Caco-2 (cell line): Measurements from ENCODE around the gene ARAP1. TPM values are rescaled to one million over a fixed set of nuclear protein-coding genes. Genes with fewer than 3 reads are reported as not detected.

Experiments used
- BruUV-seq: library from RNA; stranded (reverse); fragments of 400-500 nt; replicated peaks from 2 replicates; lab custom pipeline; 2021; lab: Mats Ljungman, UMichigan
- CTCF ChIA-PET: fragments of 300-600 bp; sonication (Branson Sonifier 250); formaldehyde crosslinking; loops from one replicate; lab custom pipeline; 2022; ENCODE audit warnings: antibody characterized with exemption; lab: Charles Lee
- POLR2A ChIA-PET: fragments of 300-600 bp; sonication (Branson Sonifier 250); formaldehyde crosslinking; loops from one replicate; lab custom pipeline; 2022; ENCODE audit warnings: antibody characterized with exemption; lab: Charles Lee
- DNase-seq, 2 experiments: peaks; one replicate each; pipeline versions ENCODE4 v3.0.0 to v3.0.0-alpha.2; 2020 to 2022
- H3K27me3 ChIP-seq: replicated peaks from 2 replicates; pipeline ENCODE4 v1.6.0; 2011; ENCODE audit warnings: low read length; ENCODE audit not compliant: control insufficient read depth, insufficient read depth
- H3K36me3 ChIP-seq: 2 replicates; pipeline ENCODE4 v1.5.1; 2011; ENCODE audit warnings: low read length; ENCODE audit not compliant: control insufficient read depth, insufficient read depth
- H3K4me1 ChIP-seq: fragments of 250-450 bp; sonication (Bioruptor Pico); 2 replicates; pipeline ENCODE4 v1.5.1; 2020; ENCODE audit warnings: mild to moderate bottlenecking
- H3K4me3 ChIP-seq: 2 replicates; pipeline ENCODE4 v1.5.1; 2011; ENCODE audit warnings: low read depth, mild to moderate bottlenecking, control low read depth, low read length
- H3K9me3 ChIP-seq: fragments of 250-450 bp; sonication (Bioruptor Pico); 2 replicates; pipeline ENCODE4 v1.5.1; 2020; ENCODE audit warnings: mild to moderate bottlenecking, moderate library complexity
- H3K27ac Mint-ChIP-seq: one replicate; pipeline ENCODE4 v1.8.0; 2022; ENCODE audit warnings: mixed read lengths; ENCODE audit not compliant: unreplicated experiment
- H3K27me3 Mint-ChIP-seq: one replicate; pipeline ENCODE4 v1.8.0; 2022; ENCODE audit warnings: mixed read lengths; ENCODE audit not compliant: insufficient read depth, unreplicated experiment
- H3K36me3 Mint-ChIP-seq: one replicate; pipeline ENCODE4 v1.8.0; 2022; ENCODE audit warnings: mild to moderate bottlenecking, mixed read lengths; ENCODE audit not compliant: insufficient read depth, unreplicated experiment
- H3K4me1 Mint-ChIP-seq: one replicate; pipeline ENCODE4 v1.8.0; 2022; ENCODE audit warnings: low read depth, mixed read lengths; ENCODE audit not compliant: unreplicated experiment
- H3K4me3 Mint-ChIP-seq: one replicate; pipeline ENCODE4 v1.8.0; 2022; ENCODE audit warnings: mild to moderate bottlenecking, moderate library complexity, mixed read lengths; ENCODE audit not compliant: unreplicated experiment
- H3K9me3 Mint-ChIP-seq: one replicate; pipeline ENCODE4 v1.8.0; 2022; ENCODE audit warnings: mixed read lengths; ENCODE audit not compliant: unreplicated experiment
- CTCF ChIP-seq, 2 experiments: fragments of 200-600 bp in 1 of 2; IDR thresholded peaks; 1 replicate in 1 of 2; 2 replicates in 1 of 2; pipeline versions ENCODE4 v1.5.1 to v1.8.0; 2011 to 2022; ENCODE audit warnings: antibody characterized with exemption in 1 of 2, control low read depth in 1 of 2, inconsistent platforms in 1 of 2, low read depth in 1 of 2, low read length in 1 of 2, mild to moderate bottlenecking in 1 of 2, moderate library complexity in 1 of 2; ENCODE audit not compliant: insufficient read depth in 1 of 2, severe bottlenecking in 1 of 2, unreplicated experiment in 1 of 2
- intact Hi-C: fragments of 100-400 bp; cut with micrococcal nuclease; formaldehyde crosslinking; loops from one replicate; pipeline ENCODE4 v1.10.0; 2022; ENCODE audit not compliant: unreplicated experiment
- total RNA-seq: library from RNA; stranded (reverse); gene quantifications from 2 replicates; pipeline ENCODE4 v1.2.3, GENCODE V29; 2022

The ARAP1 gene
- total RNA-seq, 1 experiment from 2014 or later, result 87.1 TPM

GRCh38 chr11:72720784-72721183 lies 31.4 kb downstream of the ARAP1 start:
- no TSS peak for BruUV-seq
- ChIA-PET POLR2A (no interaction called here), CTCF (interaction anchor here (1.4 kb wide), 1 partner anchor 37 kb away, joined by 5 read pairs; no protein-coding TSS in a partner anchor)
- Mint-ChIP-seq H3K27me3 (no peaks in the 10 kb centered on the region), H3K4me1 (no peaks in the 10 kb centered on the region), H3K27ac (no peak overlapping the region), H3K36me3 (peaks cover 5% of the 10 kb centered on the region), H3K9me3 (no peaks in the 10 kb centered on the region), H3K4me3 (no peak overlapping the region)
- H3K36me3 ChIP-seq, result peaks cover 1% of the 10 kb centered on the region; the same call in 1 of the 2 replicates
- intact Hi-C loops, result no loop called here
- H3K4me1 ChIP-seq, result peaks cover 4% of the 10 kb centered on the region; the same call in 1 of the 2 replicates
- TF ChIP-seq CTCF (IDR thresholded peaks at IDR 0.05; ENCODE audit: insufficient read depth in 1 of 2, low read depth in 1 of 2, low read length in 1 of 2, severe bottlenecking in 1 of 2, unreplicated experiment in 1 of 2), result no peak
- H3K9me3 ChIP-seq, result no peaks in the 10 kb centered on the region
- DNase-seq, result no peak
- H3K4me3 ChIP-seq, result no peak overlapping the region
- H3K27me3 ChIP-seq, result no peaks in the 10 kb centered on the region

DNA sequence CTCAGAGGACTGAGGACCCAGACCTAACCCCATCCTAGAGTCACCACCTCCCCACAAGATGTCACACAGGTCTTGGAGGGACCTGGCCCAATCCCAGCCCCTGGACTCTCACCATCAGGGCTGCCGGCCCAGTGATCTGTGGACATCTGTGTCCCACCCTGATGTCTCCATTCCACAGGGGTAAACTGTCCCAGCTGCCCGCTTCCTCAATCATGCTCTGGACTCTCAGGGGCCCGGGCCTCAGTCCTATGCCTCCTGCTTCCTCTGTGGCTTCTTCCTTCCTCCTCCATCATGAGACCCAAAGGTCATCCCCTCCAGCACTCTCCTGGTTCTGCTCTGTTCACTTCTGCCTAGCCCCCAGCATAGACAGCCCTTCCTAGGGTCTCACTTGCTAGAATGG lies 32.2 kb downstream of the ARAP1 start:
- Mint-ChIP-seq H3K36me3 (peaks cover 5% of the 10 kb centered on the region), H3K4me1 (no peaks in the 10 kb centered on the region), H3K27me3 (no peaks in the 10 kb centered on the region), H3K9me3 (no peaks in the 10 kb centered on the region), H3K27ac (no peak overlapping the region), H3K4me3 (no peak overlapping the region)
- Histone ChIP-seq H3K27me3 (no peaks in the 10 kb centered on the region), H3K36me3 (peaks cover 1% of the 10 kb centered on the region; the same call in 1 of the 2 replicates), H3K4me1 (peaks cover 4% of the 10 kb centered on the region; the same call in 1 of the 2 replicates), H3K4me3 (no peak overlapping the region), H3K9me3 (no peaks in the 10 kb centered on the region)
- intact Hi-C loops, result no loop called here
- no TSS peak for BruUV-seq
- DNase-seq, result no peak
- ChIA-PET CTCF (interaction anchor here (1.2 to 1.4 kb wide), 2 partner anchors 36 to 74 kb away, joined by 3 to 5 read pairs; no protein-coding TSS in a partner anchor), POLR2A (no interaction called here)
- no peak for TF ChIP-seq CTCF (IDR thresholded peaks at IDR 0.05; ENCODE audit: insufficient read depth in 1 of 2, low read depth in 1 of 2, low read length in 1 of 2, severe bottlenecking in 1 of 2, unreplicated experiment in 1 of 2)

- no peaks in the 10 kb centered on the region for H3K4me1 Mint-ChIP-seq
- no peaks in the 10 kb centered on the region for H3K9me3 Mint-ChIP-seq
- BruUV-seq, result no TSS peak
- DNase-seq, result no peak
- H3K27me3 Mint-ChIP-seq, result no peaks in the 10 kb centered on the region
- H3K27ac Mint-ChIP-seq, result no peak overlapping the region
- no peak overlapping the region for H3K4me3 ChIP-seq
- peaks cover 5% of the 10 kb centered on the region for H3K36me3 Mint-ChIP-seq
- peaks cover 4% of the 10 kb centered on the region; the same call in 1 of the 2 replicates for H3K4me1 ChIP-seq
- no peaks in the 10 kb centered on the region for H3K9me3 ChIP-seq
- CTCF ChIA-PET, result interaction anchor here (1.2 kb wide), 1 partner anchor 75 kb away, joined by 3 read pairs; no protein-coding TSS in a partner anchor
- no peak overlapping the region for H3K4me3 Mint-ChIP-seq
- H3K27me3 ChIP-seq, result no peaks in the 10 kb centered on the region
- POLR2A ChIA-PET, result no interaction called here
- peaks cover 1% of the 10 kb centered on the region; the same call in 1 of the 2 replicates for H3K36me3 ChIP-seq
- intact Hi-C loops, result no loop called here
- no peak for TF ChIP-seq CTCF (IDR thresholded peaks at IDR 0.05; ENCODE audit: insufficient read depth in 1 of 2, low read depth in 1 of 2, low read length in 1 of 2, severe bottlenecking in 1 of 2, unreplicated experiment in 1 of 2)
Measured at GRCh38 chr11:72719551-72719950, 32.7 kb downstream of the ARAP1 start.
